Measurements from ENCODE around the gene ST7L.

DNA sequence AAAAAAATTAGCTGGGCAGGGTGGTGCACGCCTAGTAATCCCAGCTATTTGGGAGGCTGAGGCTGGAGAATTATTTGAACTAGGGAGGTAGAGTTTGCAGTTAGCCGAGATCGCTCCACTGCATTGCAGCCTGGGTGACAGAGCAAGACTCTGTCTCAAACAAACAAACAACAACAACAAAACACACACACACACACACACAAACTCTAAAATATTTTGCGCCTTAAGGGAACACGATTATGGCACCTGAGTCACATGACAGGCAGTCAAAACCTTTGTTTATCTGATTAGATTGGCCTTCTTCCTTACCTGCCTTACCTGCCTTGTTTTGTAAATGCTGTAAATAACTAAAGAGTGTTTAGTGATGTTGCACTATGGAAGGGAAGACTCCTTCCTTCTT is 130.8 kb downstream of the ST7L start:
- TF ChIP-seq, protein P1, sequence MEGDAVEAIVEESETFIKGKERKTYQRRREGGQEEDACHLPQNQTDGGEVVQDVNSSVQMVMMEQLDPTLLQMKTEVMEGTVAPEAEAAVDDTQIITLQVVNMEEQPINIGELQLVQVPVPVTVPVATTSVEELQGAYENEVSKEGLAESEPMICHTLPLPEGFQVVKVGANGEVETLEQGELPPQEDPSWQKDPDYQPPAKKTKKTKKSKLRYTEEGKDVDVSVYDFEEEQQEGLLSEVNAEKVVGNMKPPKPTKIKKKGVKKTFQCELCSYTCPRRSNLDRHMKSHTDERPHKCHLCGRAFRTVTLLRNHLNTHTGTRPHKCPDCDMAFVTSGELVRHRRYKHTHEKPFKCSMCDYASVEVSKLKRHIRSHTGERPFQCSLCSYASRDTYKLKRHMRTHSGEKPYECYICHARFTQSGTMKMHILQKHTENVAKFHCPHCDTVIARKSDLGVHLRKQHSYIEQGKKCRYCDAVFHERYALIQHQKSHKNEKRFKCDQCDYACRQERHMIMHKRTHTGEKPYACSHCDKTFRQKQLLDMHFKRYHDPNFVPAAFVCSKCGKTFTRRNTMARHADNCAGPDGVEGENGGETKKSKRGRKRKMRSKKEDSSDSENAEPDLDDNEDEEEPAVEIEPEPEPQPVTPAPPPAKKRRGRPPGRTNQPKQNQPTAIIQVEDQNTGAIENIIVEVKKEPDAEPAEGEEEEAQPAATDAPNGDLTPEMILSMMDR (IDR thresholded peaks at IDR 0.05; ENCODE audit: low read length), result no peak
- TF ChIP-seq EZH2 (optimal IDR thresholded peaks at IDR 0.05; ENCODE audit: low read depth, low read length) (no peak), EZH2phosphoT487 (IDR thresholded peaks at IDR 0.05; ENCODE audit: low read length) (no peak)
